Hepatocyte (in vitro differentiated cells): ENCODE measurements around the gene NEB. TPM values are rescaled to one million over a fixed set of nuclear protein-coding genes. Genes with fewer than 3 reads are reported as not detected.

Experiments used
- DNase-seq: peaks from one replicate; pipeline ENCODE4 v3.0.0-alpha.2; 2016; ENCODE audit warnings: low spot score
- H2AFZ ChIP-seq: fragments of 200-600 bp; sonication (generic); 2 replicates; pipeline ENCODE4 v1.6.0; 2016; ENCODE audit warnings: antibody characterized with exemption, mild to moderate bottlenecking
- H3K27ac ChIP-seq: fragments of 200-600 bp; sonication (generic); 2 replicates; pipeline ENCODE4 v1.5.1; 2016; ENCODE audit warnings: mild to moderate bottlenecking
- H3K27me3 ChIP-seq: fragments of 200-600 bp; sonication (generic); 2 replicates; pipeline ENCODE4 v1.6.1; 2016
- H3K36me3 ChIP-seq: fragments of 200-600 bp; sonication (generic); replicated peaks from 2 replicates; pipeline ENCODE4 v1.5.1; 2016; ENCODE audit warnings: low read depth; ENCODE audit not compliant: insufficient read depth
- H3K4me1 ChIP-seq: fragments of 200-600 bp; sonication (generic); 2 replicates; pipeline ENCODE4 v1.5.1; 2016; ENCODE audit warnings: mild to moderate bottlenecking, moderate library complexity; ENCODE audit not compliant: insufficient read depth
- H3K4me2 ChIP-seq: fragments of 200-600 bp; sonication (generic); 2 replicates; pipeline ENCODE4 v1.6.0; 2016
- H3K4me3 ChIP-seq: fragments of 200-600 bp; sonication (generic); 2 replicates; pipeline ENCODE4 v1.5.1; 2016; ENCODE audit warnings: mild to moderate bottlenecking
- H3K79me2 ChIP-seq: fragments of 200-600 bp; sonication (generic); 2 replicates; pipeline ENCODE4 v1.6.0; 2017; ENCODE audit warnings: mild to moderate bottlenecking
- H3K9me2 ChIP-seq: fragments of 200-600 bp; sonication (generic); replicated peaks from 2 replicates; pipeline ENCODE4 v1.6.0; 2017; ENCODE audit warnings: mild to moderate bottlenecking; ENCODE audit not compliant: insufficient read depth
- H3K9me3 ChIP-seq: fragments of 200-600 bp; sonication (generic); 2 replicates; pipeline ENCODE4 v1.5.1; 2016; ENCODE audit warnings: low read depth, mild to moderate bottlenecking
- H4K20me1 ChIP-seq: fragments of 200-600 bp; sonication (generic); 2 replicates; pipeline ENCODE4 v1.6.0; 2016; ENCODE audit warnings: mild to moderate bottlenecking; ENCODE audit not compliant: insufficient read depth, poor library complexity, severe bottlenecking
- CTCF ChIP-seq: fragments of 200-600 bp; sonication (generic); IDR thresholded peaks from 2 replicates; pipeline ENCODE4 v1.5.1; 2016; ENCODE audit warnings: antibody characterized with exemption, mild to moderate bottlenecking; ENCODE audit not compliant: poor library complexity
- EZH2 ChIP-seq: fragments of 200-600 bp; sonication (generic); IDR thresholded peaks from 2 replicates; pipeline ENCODE4 v1.6.1; 2016; ENCODE audit warnings: antibody characterized with exemption, mild to moderate bottlenecking, borderline replicate concordance
- EZH2phosphoT487 ChIP-seq: fragments of 200-600 bp; sonication (generic); IDR thresholded peaks from one replicate; pipeline ENCODE4 v1.6.1; 2018; ENCODE audit warnings: antibody characterized with exemption, mild to moderate bottlenecking, low read depth, moderate library complexity; ENCODE audit not compliant: unreplicated experiment, severe bottlenecking
- WGBS: methylation state at CpG from one replicate; pipeline ENCODE4 v1.1.6; 2016; ENCODE audit warnings: low lambda C conversion rate; ENCODE audit errors: missing lambda C conversion rate; 5-methylcytosine and 5-hydroxymethylcytosine counted together
- polyA plus RNA-seq: library from polyadenylated mRNA; unstranded; fragments of >200 nt; fragmentation: Nextera tagmentation; extraction: Ambion mirVana; gene quantifications from 2 replicates; pipeline ENCODE4 v1.2.1, GENCODE V29; 2016
- total RNA-seq: library from RNA; depleted of rRNA; stranded (reverse); fragments of >200 nt; gene quantifications from 2 replicates; pipeline ENCODE4 v1.2.3, GENCODE V29; 2014

Gene NEB
- total RNA-seq (2.2 and 3.3 TPM in 2 replicates), polyA plus RNA-seq (0.75 and 3.4 TPM in 2 replicates)

- Histone ChIP-seq H2AFZ (no peak within 1 kb of the TSS), H3K4me3 (no peak within 1 kb of the TSS), H3K4me2 (no peak within 1 kb of the TSS), H3K79me2 (no peaks in the 10 kb centered on the region), H3K27me3 (no peaks in the 10 kb centered on the region), H3K27ac (no peak within 1 kb of the TSS), H3K36me3 (no peaks in the 10 kb centered on the region), H3K9me3 (no peaks in the 10 kb centered on the region), H3K9me2 (no peaks in the 10 kb centered on the region), H4K20me1 (no peaks in the 10 kb centered on the region), H3K4me1 (no peaks in the 10 kb centered on the region)
- TF ChIP-seq EZH2: no peak
- no peak for TF ChIP-seq EZH2phosphoT487
- TF ChIP-seq CTCF: no peak
- no peak for DNase-seq
- 85% methylated on average over 11 of the region's 11 CpGs for WGBS
Measured at GRCh38 chr2:151733771-151734672, at the start of gene NEB. NEB (minus strand) TSS chr2:151734476; CDS start chr2:151733156, 1,320 bp downstream.

GRCh38 chr2:151783133-151783520 is 48.9 kb upstream of the NEB start:
- Histone ChIP-seq H3K27ac (no peak overlapping the region), H3K4me3 (no peak overlapping the region), H3K27me3 (no peaks in the 10 kb centered on the region), H3K9me3 (no peaks in the 10 kb centered on the region), H3K36me3 (no peaks in the 10 kb centered on the region), H2AFZ (no peak overlapping the region), H3K9me2 (no peaks in the 10 kb centered on the region), H3K4me2 (no peak overlapping the region), H3K4me1 (no peaks in the 10 kb centered on the region), H3K79me2 (no peaks in the 10 kb centered on the region), H4K20me1 (no peaks in the 10 kb centered on the region)
- 91% methylated on average over 2 of the region's 2 CpGs for WGBS
- no peak for TF ChIP-seq EZH2
- TF ChIP-seq EZH2phosphoT487: no peak
- TF ChIP-seq CTCF: no peak
- no peak for DNase-seq

GRCh38 chr2:151782378-151783132 is 48.3 kb upstream of the NEB start:
- 89% methylated on average over 6 of the region's 6 CpGs for WGBS
- H3K4me3 ChIP-seq: no peak overlapping the region
- no peaks in the 10 kb centered on the region for H3K79me2 ChIP-seq
- no peaks in the 10 kb centered on the region for H3K36me3 ChIP-seq
- no peak for TF ChIP-seq EZH2
- TF ChIP-seq EZH2phosphoT487: no peak
- TF ChIP-seq CTCF: no peak
- no peaks in the 10 kb centered on the region for H3K4me1 ChIP-seq
- no peaks in the 10 kb centered on the region for H3K27me3 ChIP-seq
- H3K9me3 ChIP-seq: no peaks in the 10 kb centered on the region
- no peak for DNase-seq
- no peak overlapping the region for H3K4me2 ChIP-seq
- no peaks in the 10 kb centered on the region for H3K9me2 ChIP-seq
- no peak overlapping the region for H3K27ac ChIP-seq
- H2AFZ ChIP-seq: no peak overlapping the region
- H4K20me1 ChIP-seq: no peaks in the 10 kb centered on the region
